Mammary epithelial cell (primary cell): ENCODE data around the gene CCDC50.

Experiments
- EZH2 ChIP-seq: IDR thresholded peaks from 2 replicates; pipeline ENCODE4 v1.6.1; 2012; ENCODE audit warnings: low read length, inconsistent platforms, borderline replicate concordance
- TF ChIP-seq, protein P1 (sequence below), 2 donors: IDR thresholded peaks in 1 of 2; conservative IDR thresholded peaks in 1 of 2; 2 replicates each; pipeline ENCODE4 v1.5.1; 2011 to 2012; ENCODE audit warnings: inconsistent platforms in 2 of 2, low read length in 2 of 2, mild to moderate bottlenecking in 2 of 2, control low read depth in 1 of 2, low read depth in 1 of 2; ENCODE audit not compliant: insufficient read depth in 1 of 2; ENCODE audit errors: extremely low read depth in 1 of 2

DNA sequence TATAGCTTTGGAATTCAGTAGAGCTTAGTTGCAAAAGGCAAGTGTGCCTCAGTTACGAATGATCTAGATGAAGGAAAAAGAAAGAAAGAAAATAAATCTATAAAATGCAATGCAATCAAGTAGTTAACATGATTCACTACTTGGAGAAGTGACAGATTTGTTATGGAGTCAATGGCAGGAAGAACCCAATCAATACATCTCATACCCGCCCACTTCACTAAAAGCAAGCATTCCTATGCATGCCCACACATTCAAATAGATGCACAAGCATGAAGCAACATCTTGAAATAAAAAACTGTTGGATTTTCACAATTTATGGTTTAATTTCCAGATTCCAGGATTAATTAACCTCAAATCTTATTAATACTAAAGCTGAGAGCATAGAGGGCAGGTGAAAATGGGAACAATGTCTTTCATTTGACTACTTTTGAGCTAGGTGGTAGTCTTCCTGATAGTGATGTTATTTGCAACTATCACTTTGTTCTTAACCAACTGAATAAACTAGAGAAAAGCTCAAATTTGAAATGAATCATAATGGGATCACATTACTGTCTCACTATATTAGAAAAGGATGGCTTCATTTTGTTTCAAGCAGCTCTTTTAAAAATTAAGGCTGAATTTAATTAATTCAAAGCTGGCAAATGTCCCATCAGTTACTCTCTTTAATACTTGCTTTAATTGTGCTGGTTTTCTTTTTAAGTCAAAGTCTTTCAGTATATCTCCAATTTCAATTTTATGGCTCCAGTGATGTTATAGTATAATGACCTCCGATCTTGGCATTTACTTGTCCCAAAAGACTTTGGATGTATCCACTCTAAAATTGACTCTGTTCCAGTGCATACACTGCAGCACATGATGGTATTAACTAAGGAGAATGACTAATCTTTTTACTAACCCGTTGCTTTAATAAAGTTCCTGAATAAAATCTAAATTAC lies 46.7 kb upstream of the CCDC50 start:
- TF ChIP-seq EZH2 = no peak
- TF ChIP-seq, protein P1, sequence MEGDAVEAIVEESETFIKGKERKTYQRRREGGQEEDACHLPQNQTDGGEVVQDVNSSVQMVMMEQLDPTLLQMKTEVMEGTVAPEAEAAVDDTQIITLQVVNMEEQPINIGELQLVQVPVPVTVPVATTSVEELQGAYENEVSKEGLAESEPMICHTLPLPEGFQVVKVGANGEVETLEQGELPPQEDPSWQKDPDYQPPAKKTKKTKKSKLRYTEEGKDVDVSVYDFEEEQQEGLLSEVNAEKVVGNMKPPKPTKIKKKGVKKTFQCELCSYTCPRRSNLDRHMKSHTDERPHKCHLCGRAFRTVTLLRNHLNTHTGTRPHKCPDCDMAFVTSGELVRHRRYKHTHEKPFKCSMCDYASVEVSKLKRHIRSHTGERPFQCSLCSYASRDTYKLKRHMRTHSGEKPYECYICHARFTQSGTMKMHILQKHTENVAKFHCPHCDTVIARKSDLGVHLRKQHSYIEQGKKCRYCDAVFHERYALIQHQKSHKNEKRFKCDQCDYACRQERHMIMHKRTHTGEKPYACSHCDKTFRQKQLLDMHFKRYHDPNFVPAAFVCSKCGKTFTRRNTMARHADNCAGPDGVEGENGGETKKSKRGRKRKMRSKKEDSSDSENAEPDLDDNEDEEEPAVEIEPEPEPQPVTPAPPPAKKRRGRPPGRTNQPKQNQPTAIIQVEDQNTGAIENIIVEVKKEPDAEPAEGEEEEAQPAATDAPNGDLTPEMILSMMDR (conservative IDR thresholded peaks at IDR 0.05 in 1 of 2, IDR thresholded peaks at IDR 0.05 in 1 of 2; ENCODE audit: extremely low read depth in 1 of 2, insufficient read depth in 1 of 2, low read depth in 1 of 2, low read length in 2 of 2) = no peak
